Measurements from ENCODE around the gene PDXK. TPM values are rescaled to one million over a fixed set of nuclear protein-coding genes. Genes with fewer than 3 reads are reported as not detected.

PDXK gene
- total and polyA plus RNA-seq, 2 of the 13 experiments (the other 11 are each of a cell fraction or from before 2014, with no cell fraction given) = 114 to 184 TPM

GRCh38 chr21:43752758-43753438 is 34.0 kb downstream of the PDXK start:
- H3K27ac ChIP-seq (ENCODE audit: extremely low read length, insufficient read depth, low read length) = no peak overlapping the region
- no peak overlapping the region for H3K4me2 ChIP-seq (ENCODE audit: low read depth, low read length)
- TF ChIP-seq TARDBP (CRISPR knock-in tag; IDR thresholded peaks at IDR 0.05) (0 out of 2 replicates have a peak, but pooled peaks have one; percentile 29), POLR2A (IDR thresholded peaks at IDR 0.05; ENCODE audit: insufficient read depth in 1 of 2, low read depth in 2 of 2, low read length in 2 of 2) (0 out of 4 replicates have a peak, but pooled peaks of 1 of the 2 experiments have one; percentile 32), HNRNPL (IDR thresholded peaks at IDR 0.05; ENCODE audit: low read depth, low read length) (0 out of 2 replicates have a peak, but pooled peaks have one; percentile 50), MNT (IDR thresholded peaks at IDR 0.05) (peak; percentile 43; the same call in 1 of the 2 replicates), PRMT3 (CRISPR knock-in tag; IDR thresholded peaks at IDR 0.05; ENCODE audit: borderline replicate concordance, low read depth) (no peak)
- DNase-seq (ENCODE audit: low spot score) (no peak), ATAC-seq (no peak), FAIRE-seq (no peak)
- H3K9ac ChIP-seq (ENCODE audit: insufficient read depth, low read depth, low read length) = no peak overlapping the region
- ChIA-PET CTCF (ENCODE audit: low intra/inter-chr PET ratio, low total read pairs) (no interaction called here), POLR2A (no interaction called here)
- H3K79me2 ChIP-seq (ENCODE audit: insufficient read depth, low read length) = no peaks in the 10 kb centered on the region
- no peaks in the 10 kb centered on the region for H4K20me1 ChIP-seq (ENCODE audit: insufficient read depth, low read length)
- H3K9me3 ChIP-seq (ENCODE audit: low read length) = no peaks in the 10 kb centered on the region
- no peak overlapping the region for H3K4me3 ChIP-seq (replicated peaks in 1 of 3; ENCODE audit: insufficient read depth in 1 of 3, low read depth in 2 of 3, low read length in 3 of 3)
- no TSS peak for BruUV-seq (replicated peaks)
- peaks cover 45 to 78% of the 10 kb centered on the region in 2 experiments for H3K36me3 ChIP-seq (replicated peaks in 1 of 2; ENCODE audit: control insufficient read depth in 1 of 2, insufficient read depth in 2 of 2, low read length in 2 of 2)
- no peaks in the 10 kb centered on the region for H3K27me3 ChIP-seq (ENCODE audit: control insufficient read depth in 1 of 2, insufficient read depth in 2 of 2, low read length in 2 of 2)
- no peak overlapping the region for H2AFZ ChIP-seq (ENCODE audit: low read length)
- intact Hi-C loops (cut with micrococcal nuclease; ENCODE audit: unreplicated experiment) = no loop called here
- H3K4me1 ChIP-seq (ENCODE audit: insufficient read depth, low read length) = no peaks in the 10 kb centered on the region
- WGBS (ENCODE audit: low lambda C conversion rate) = 96% methylated on average over 14 of the region's 28 CpGs
- in situ Hi-C loops (cut with HindIII; ENCODE audit: extremely low pct_ligation_motif_present, low pct_unique_long_range_greater_than_20kb) = no loop called here

GRCh38 chr21:43753439-43753799 is 34.5 kb downstream of the PDXK start:
- CTCF ChIA-PET (ENCODE audit: low intra/inter-chr PET ratio, low total read pairs) = no interaction called here
- POLR2A ChIA-PET = no interaction called here
- H3K27me3 ChIP-seq (ENCODE audit: control insufficient read depth in 1 of 2, insufficient read depth in 2 of 2, low read length in 2 of 2) = no peaks in the 10 kb centered on the region
- no peak for DNase-seq (ENCODE audit: low spot score)
- intact Hi-C loops (cut with micrococcal nuclease; ENCODE audit: unreplicated experiment) (no loop called here), in situ Hi-C loops (cut with HindIII; ENCODE audit: extremely low pct_ligation_motif_present, low pct_unique_long_range_greater_than_20kb) (no loop called here)
- H3K36me3 ChIP-seq (replicated peaks in 1 of 2; ENCODE audit: control insufficient read depth in 1 of 2, insufficient read depth in 2 of 2, low read length in 2 of 2) = peaks cover 44 to 72% of the 10 kb centered on the region in 2 experiments
- no peak overlapping the region for H3K4me2 ChIP-seq (ENCODE audit: low read depth, low read length)
- H3K27ac ChIP-seq (ENCODE audit: extremely low read length, insufficient read depth, low read length) = no peak overlapping the region
- 99% methylated on average over 10 of the region's 16 CpGs for WGBS (ENCODE audit: low lambda C conversion rate)
- no peaks in the 10 kb centered on the region for H4K20me1 ChIP-seq (ENCODE audit: insufficient read depth, low read length)
- no peak overlapping the region for H2AFZ ChIP-seq (ENCODE audit: low read length)
- H3K9ac ChIP-seq (ENCODE audit: insufficient read depth, low read depth, low read length) = no peak overlapping the region
- no peak for ATAC-seq
- H3K4me3 ChIP-seq (replicated peaks in 1 of 3; ENCODE audit: insufficient read depth in 1 of 3, low read depth in 2 of 3, low read length in 3 of 3) = no peak overlapping the region
- no TSS peak for BruUV-seq (replicated peaks)
- no peaks in the 10 kb centered on the region for H3K79me2 ChIP-seq (ENCODE audit: insufficient read depth, low read length)
- no peaks in the 10 kb centered on the region for H3K9me3 ChIP-seq (ENCODE audit: low read length)
- H3K4me1 ChIP-seq (ENCODE audit: insufficient read depth, low read length) = no peaks in the 10 kb centered on the region
- FAIRE-seq = no peak
- TF ChIP-seq ZNF138 (CRISPR knock-in tag; IDR thresholded peaks at IDR 0.05; ENCODE audit: low read depth) (no peak), ARID4A (CRISPR knock-in tag; IDR thresholded peaks at IDR 0.05; ENCODE audit: borderline replicate concordance) (no peak), AGO2 (optimal IDR thresholded peaks at IDR 0.05; ENCODE audit: low read depth, low read length) (peak; percentile 47), HNRNPL (IDR thresholded peaks at IDR 0.05; ENCODE audit: low read depth, low read length) (0 out of 2 replicates have a peak, but pooled peaks have one; percentile 20), ZFP91 (CRISPR knock-in tag; IDR thresholded peaks at IDR 0.05; ENCODE audit: borderline replicate concordance) (0 out of 2 replicates have a peak, but pooled peaks have one; percentile 29), MXD4 (CRISPR knock-in tag; IDR thresholded peaks at IDR 0.05) (no peak)

Measured in HepG2 (cell line).